AG09319 (cell line): ENCODE results near the gene APP.

ENCODE experiments used
- DNase-seq: peaks from one replicate; pipeline ENCODE4 v3.0.0-alpha.2; 2010; ENCODE audit warnings: low read depth; ENCODE audit errors: extremely low read depth
- TF ChIP-seq, protein P1 (sequence below): IDR thresholded peaks from 2 replicates; pipeline ENCODE4 v1.5.1; 2011; ENCODE audit warnings: low read depth, mild to moderate bottlenecking, inconsistent platforms, low read length, moderate library complexity

The APP gene

DNA sequence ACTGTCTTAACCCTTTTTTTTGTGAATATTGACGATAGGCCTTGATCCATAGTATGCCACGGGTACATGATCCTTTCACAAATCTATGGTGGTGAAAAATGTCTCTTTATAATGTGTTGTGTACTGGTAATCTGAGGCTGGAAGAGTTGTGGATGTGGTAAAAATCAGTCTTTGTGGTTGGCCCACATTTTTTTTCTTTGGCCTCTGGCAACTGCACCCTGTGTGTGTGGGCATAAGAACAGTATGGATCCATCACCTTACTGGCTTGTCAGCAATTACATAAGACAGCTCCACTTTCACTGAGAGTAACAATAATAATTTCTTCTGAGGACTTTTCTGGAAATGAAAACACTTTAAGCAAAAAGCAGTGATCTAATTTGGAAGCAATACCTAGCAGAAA, 334.2 kb downstream of the APP start:
- no peak for DNase-seq
- TF ChIP-seq, protein P1, sequence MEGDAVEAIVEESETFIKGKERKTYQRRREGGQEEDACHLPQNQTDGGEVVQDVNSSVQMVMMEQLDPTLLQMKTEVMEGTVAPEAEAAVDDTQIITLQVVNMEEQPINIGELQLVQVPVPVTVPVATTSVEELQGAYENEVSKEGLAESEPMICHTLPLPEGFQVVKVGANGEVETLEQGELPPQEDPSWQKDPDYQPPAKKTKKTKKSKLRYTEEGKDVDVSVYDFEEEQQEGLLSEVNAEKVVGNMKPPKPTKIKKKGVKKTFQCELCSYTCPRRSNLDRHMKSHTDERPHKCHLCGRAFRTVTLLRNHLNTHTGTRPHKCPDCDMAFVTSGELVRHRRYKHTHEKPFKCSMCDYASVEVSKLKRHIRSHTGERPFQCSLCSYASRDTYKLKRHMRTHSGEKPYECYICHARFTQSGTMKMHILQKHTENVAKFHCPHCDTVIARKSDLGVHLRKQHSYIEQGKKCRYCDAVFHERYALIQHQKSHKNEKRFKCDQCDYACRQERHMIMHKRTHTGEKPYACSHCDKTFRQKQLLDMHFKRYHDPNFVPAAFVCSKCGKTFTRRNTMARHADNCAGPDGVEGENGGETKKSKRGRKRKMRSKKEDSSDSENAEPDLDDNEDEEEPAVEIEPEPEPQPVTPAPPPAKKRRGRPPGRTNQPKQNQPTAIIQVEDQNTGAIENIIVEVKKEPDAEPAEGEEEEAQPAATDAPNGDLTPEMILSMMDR = no peak

DNA sequence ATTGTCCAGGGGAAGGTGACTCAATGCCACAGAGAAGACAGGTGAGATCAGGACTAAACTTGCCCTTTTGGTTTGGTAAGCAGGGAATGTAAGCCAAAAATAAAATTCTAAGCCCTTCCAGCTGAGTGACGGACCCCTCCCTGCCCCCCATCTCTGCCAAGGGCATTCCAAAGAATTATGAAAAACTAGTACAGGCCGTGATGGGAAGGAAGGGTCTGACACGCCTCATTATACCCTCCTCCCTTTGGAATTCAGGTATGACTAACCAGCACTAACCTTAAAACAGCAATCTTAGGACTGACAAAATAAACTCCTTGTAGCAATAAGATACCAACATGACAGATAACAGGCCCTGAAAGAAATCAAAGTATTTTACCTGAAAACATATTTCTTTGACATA, 336.2 kb downstream of the APP start:
- DNase-seq = no peak
- TF ChIP-seq, protein P1 = no peak

DNA sequence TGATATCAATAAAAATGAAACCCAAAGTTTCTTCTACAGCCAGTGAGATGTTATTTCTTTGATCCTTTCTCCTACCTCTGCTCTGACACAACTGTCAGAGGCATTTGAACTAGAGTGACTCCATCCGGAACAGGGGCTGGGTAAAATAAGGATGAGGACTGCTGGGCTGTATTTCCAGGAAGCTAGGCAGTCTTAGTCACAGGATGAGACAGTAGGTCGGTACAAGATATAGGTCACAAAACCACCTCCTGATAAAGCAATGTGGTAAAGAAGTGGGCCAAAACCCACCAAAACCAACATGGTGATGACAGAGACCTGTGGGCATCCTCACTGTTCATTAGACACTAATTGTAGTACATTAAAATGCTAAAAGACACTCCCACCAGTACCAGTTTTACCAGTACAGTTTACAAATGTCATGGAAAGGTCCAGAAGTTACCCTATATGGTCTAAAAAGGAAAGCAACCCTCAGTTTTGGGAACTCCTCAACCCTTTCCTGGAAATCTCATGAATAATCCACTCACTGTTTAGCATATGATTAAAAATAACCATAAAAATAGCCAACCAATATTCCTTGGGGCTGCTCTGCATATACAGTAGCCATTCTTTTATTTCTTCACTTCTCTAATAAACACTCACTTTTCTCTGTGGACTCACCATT, 339.1 kb downstream of the APP start:
- no peak for DNase-seq
- TF ChIP-seq, protein P1 = no peak
